Measurements from ENCODE around the gene MINDY4B. TPM values are rescaled to one million over a fixed set of nuclear protein-coding genes. Genes with fewer than 3 reads are reported as not detected.

Gene MINDY4B
- not detected for total RNA-seq (ENCODE audit: unreplicated experiment)
- long read RNA-seq = 0 reads

GRCh38 chr3:150905339-150905738, at the start of gene MINDY4B:
TSS of gene MINDY4B (minus strand) at chr3:150905439. CDS start at chr3:150905439, 0 bp downstream.
- Mint-ChIP-seq H3K27me3 (ENCODE audit: unreplicated experiment) (no peaks in the 10 kb centered on the region), H3K4me1 (ENCODE audit: low read depth, unreplicated experiment) (no peaks in the 10 kb centered on the region), H3K4me3 (ENCODE audit: unreplicated experiment) (no peak within 1 kb of the TSS), H3K36me3 (ENCODE audit: unreplicated experiment) (no peaks in the 10 kb centered on the region), H3K27ac (ENCODE audit: unreplicated experiment) (no peak within 1 kb of the TSS), H3K9me3 (ENCODE audit: unreplicated experiment) (no peaks in the 10 kb centered on the region)
- no peak for TF ChIP-seq CTCF (IDR thresholded peaks at IDR 0.05; ENCODE audit: partially characterized antibody, unreplicated experiment)
- no peak for DNase-seq

GRCh38 chr3:150951923-150952322, 46.7 kb upstream of the MINDY4B start:
- H3K4me3 Mint-ChIP-seq (ENCODE audit: unreplicated experiment) = no peak overlapping the region
- H3K4me1 Mint-ChIP-seq (ENCODE audit: low read depth, unreplicated experiment) = no peaks in the 10 kb centered on the region
- H3K36me3 Mint-ChIP-seq (ENCODE audit: unreplicated experiment) = no peaks in the 10 kb centered on the region
- TF ChIP-seq CTCF (IDR thresholded peaks at IDR 0.05; ENCODE audit: partially characterized antibody, unreplicated experiment) = no peak
- no peaks in the 10 kb centered on the region for H3K9me3 Mint-ChIP-seq (ENCODE audit: unreplicated experiment)
- H3K27ac Mint-ChIP-seq (ENCODE audit: unreplicated experiment) = no peak overlapping the region
- H3K27me3 Mint-ChIP-seq (ENCODE audit: unreplicated experiment) = peaks cover 1% of the 10 kb centered on the region
- DNase-seq = no peak

GRCh38 chr3:150945226-150946032, 40.2 kb upstream of the MINDY4B start:
- H3K27ac Mint-ChIP-seq (ENCODE audit: unreplicated experiment) = no peak overlapping the region
- DNase-seq = no peak
- no peak overlapping the region for H3K4me3 Mint-ChIP-seq (ENCODE audit: unreplicated experiment)
- H3K36me3 Mint-ChIP-seq (ENCODE audit: unreplicated experiment) = no peaks in the 10 kb centered on the region
- peaks cover 2% of the 10 kb centered on the region for H3K27me3 Mint-ChIP-seq (ENCODE audit: unreplicated experiment)
- no peaks in the 10 kb centered on the region for H3K4me1 Mint-ChIP-seq (ENCODE audit: low read depth, unreplicated experiment)
- peaks cover 1% of the 10 kb centered on the region for H3K9me3 Mint-ChIP-seq (ENCODE audit: unreplicated experiment)
- TF ChIP-seq CTCF (IDR thresholded peaks at IDR 0.05; ENCODE audit: partially characterized antibody, unreplicated experiment) = no peak

- Mint-ChIP-seq H3K27me3 (ENCODE audit: unreplicated experiment) (peaks cover 2% of the 10 kb centered on the region), H3K4me1 (ENCODE audit: low read depth, unreplicated experiment) (no peaks in the 10 kb centered on the region), H3K9me3 (ENCODE audit: unreplicated experiment) (peaks cover 1% of the 10 kb centered on the region), H3K4me3 (ENCODE audit: unreplicated experiment) (no peak overlapping the region), H3K36me3 (ENCODE audit: unreplicated experiment) (no peaks in the 10 kb centered on the region), H3K27ac (ENCODE audit: unreplicated experiment) (no peak overlapping the region)
- no peak for TF ChIP-seq CTCF (IDR thresholded peaks at IDR 0.05; ENCODE audit: partially characterized antibody, unreplicated experiment)
- DNase-seq = no peak
These were observed 37.0 kb upstream of the MINDY4B start for GRCh38 chr3:150942221-150942620.

GRCh38 chr3:150936693-150937092, 31.5 kb upstream of the MINDY4B start:
- H3K9me3 Mint-ChIP-seq (ENCODE audit: unreplicated experiment) = no peaks in the 10 kb centered on the region
- DNase-seq = no peak
- H3K4me3 Mint-ChIP-seq (ENCODE audit: unreplicated experiment) = no peak overlapping the region
- peaks cover 2% of the 10 kb centered on the region for H3K27me3 Mint-ChIP-seq (ENCODE audit: unreplicated experiment)
- no peak overlapping the region for H3K27ac Mint-ChIP-seq (ENCODE audit: unreplicated experiment)
- H3K4me1 Mint-ChIP-seq (ENCODE audit: low read depth, unreplicated experiment) = no peaks in the 10 kb centered on the region
- no peaks in the 10 kb centered on the region for H3K36me3 Mint-ChIP-seq (ENCODE audit: unreplicated experiment)
- TF ChIP-seq CTCF (IDR thresholded peaks at IDR 0.05; ENCODE audit: partially characterized antibody, unreplicated experiment) = no peak
